HEK293 (cell line): ENCODE measurements around the gene PRAC2.

Experiments
- CTCF ChIA-PET: fragments of 350-600 bp; formaldehyde crosslinking; extraction: SDS; loops from one replicate; lab custom pipeline; 2021; ENCODE audit warnings: antibody characterized with exemption; lab: Yijun Ruan, JAX
- POLR2A ChIA-PET: fragments of 300-600 bp; formaldehyde crosslinking; extraction: SDS; loops from one replicate; lab custom pipeline; 2020; ENCODE audit warnings: antibody characterized with exemption, inconsistent platforms; lab: Yijun Ruan, JAX
- H3K27ac ChIP-seq: fragments of 200-500 bp; sonication (Bioruptor generic); 2 replicates; pipeline ENCODE4 v1.5.1; 2014; ENCODE audit warnings: low read depth, low read length, control low read depth, inconsistent platforms; ENCODE audit errors: extremely low read depth
- H3K36me3 ChIP-seq, 2 experiments: fragments of 200-500 bp in 1 of 2; sonication (Bioruptor generic) in 1 of 2; 1 replicate in 1 of 2; 2 replicates in 1 of 2; pipeline ENCODE4 v1.5.1; 2014 to 2017; ENCODE audit warnings: inconsistent platforms in 2 of 2, low read length in 2 of 2; ENCODE audit not compliant: control insufficient read depth in 2 of 2, insufficient read depth in 1 of 2
- H3K4me1 ChIP-seq: fragments of 200-500 bp; sonication (Bioruptor generic); 2 replicates; pipeline ENCODE4 v1.5.1; 2014; ENCODE audit warnings: mild to moderate bottlenecking, low read length, inconsistent platforms; ENCODE audit not compliant: control insufficient read depth, insufficient read depth
- H3K4me3 ChIP-seq: 2 replicates; pipeline ENCODE4 v1.5.1; 2011; ENCODE audit warnings: low read depth, mild to moderate bottlenecking, control low read depth, low read length, moderate library complexity
- H3K9me3 ChIP-seq: fragments of 200-500 bp; sonication (Bioruptor generic); 2 replicates; pipeline ENCODE4 v1.5.1; 2014; ENCODE audit warnings: low read depth, low read length, inconsistent platforms; ENCODE audit not compliant: control insufficient read depth, insufficient read depth
- BCL11A ChIP-seq: fragments of 450-650 bp; formaldehyde crosslinking; IDR thresholded peaks from 2 replicates; pipeline ENCODE4 v1.5.1; 2016; ENCODE audit warnings: low read depth, missing biosample characterization, missing genetic modification characterization
- FEZF1 ChIP-seq: fragments of 450-650 bp; formaldehyde crosslinking; IDR thresholded peaks from 2 replicates; pipeline ENCODE4 v1.5.1; 2016; ENCODE audit warnings: missing biosample characterization, missing genetic modification characterization
- KLF10 ChIP-seq: fragments of 450-650 bp; IDR thresholded peaks from 2 replicates; pipeline ENCODE4 v1.5.1; 2018; ENCODE audit warnings: missing biosample characterization, mild to moderate bottlenecking, missing genetic modification characterization
- SP2 ChIP-seq: fragments of 450-650 bp; formaldehyde crosslinking; IDR thresholded peaks from 2 replicates; pipeline ENCODE4 v1.5.1; 2016; ENCODE audit warnings: missing biosample characterization, missing genetic modification characterization
- TRIM28 ChIP-seq: IDR thresholded peaks from 2 replicates; pipeline ENCODE4 v1.6.1; 2011; ENCODE audit warnings: low read length, control low read depth, borderline replicate concordance
- ZBTB20 ChIP-seq: fragments of 450-650 bp; formaldehyde crosslinking; IDR thresholded peaks from 2 replicates; pipeline ENCODE4 v1.5.1; 2016; ENCODE audit warnings: missing biosample characterization, missing genetic modification characterization
- ZNF10 ChIP-seq: fragments of 450-650 bp; formaldehyde crosslinking; IDR thresholded peaks from 2 replicates; pipeline ENCODE4 v1.5.1; 2017; ENCODE audit warnings: missing biosample characterization, missing genetic modification characterization
- ZNF202 ChIP-seq: fragments of 450-650 bp; formaldehyde crosslinking; IDR thresholded peaks from 2 replicates; pipeline ENCODE4 v1.5.1; 2016; ENCODE audit warnings: missing biosample characterization, missing genetic modification characterization, borderline replicate concordance
- ZNF239 ChIP-seq: fragments of 450-650 bp; formaldehyde crosslinking; IDR thresholded peaks from 2 replicates; pipeline ENCODE4 v1.5.1; 2016; ENCODE audit warnings: missing biosample characterization, missing genetic modification characterization
- ZNF544 ChIP-seq: fragments of 450-650 bp; formaldehyde crosslinking; IDR thresholded peaks from 2 replicates; pipeline ENCODE4 v1.5.0; 2017; ENCODE audit warnings: missing biosample characterization, missing genetic modification characterization
- ZNF555 ChIP-seq: fragments of 450-650 bp; formaldehyde crosslinking; conservative IDR thresholded peaks from 2 replicates; pipeline ENCODE4 v1.5.1; 2017; ENCODE audit warnings: missing biosample characterization, mild to moderate bottlenecking, missing genetic modification characterization, inconsistent platforms
- ZNF558 ChIP-seq: fragments of 450-650 bp; formaldehyde crosslinking; IDR thresholded peaks from 2 replicates; pipeline ENCODE4 v1.5.1; 2016; ENCODE audit warnings: missing biosample characterization, missing genetic modification characterization
- ZNF585B ChIP-seq: fragments of 450-650 bp; formaldehyde crosslinking; IDR thresholded peaks from 2 replicates; pipeline ENCODE4 v1.5.1; 2016; ENCODE audit warnings: missing biosample characterization, missing genetic modification characterization
- ZNF639 ChIP-seq: fragments of 450-650 bp; formaldehyde crosslinking; IDR thresholded peaks from 2 replicates; pipeline ENCODE4 v1.5.1; 2016; ENCODE audit warnings: missing biosample characterization, missing genetic modification characterization
- ZNF707 ChIP-seq: fragments of 450-650 bp; formaldehyde crosslinking; IDR thresholded peaks from 2 replicates; pipeline ENCODE4 v1.5.1; 2016; ENCODE audit warnings: missing biosample characterization, missing genetic modification characterization
- ZNF768 ChIP-seq: fragments of 450-650 bp; formaldehyde crosslinking; IDR thresholded peaks from 2 replicates; pipeline ENCODE4 v1.5.1; 2018; ENCODE audit warnings: missing biosample characterization, mild to moderate bottlenecking, missing genetic modification characterization
- ZNF777 ChIP-seq: fragments of 450-650 bp; formaldehyde crosslinking; IDR thresholded peaks from 2 replicates; pipeline ENCODE4 v1.5.1; 2017; ENCODE audit warnings: missing biosample characterization, missing genetic modification characterization, borderline replicate concordance
- ZNF843 ChIP-seq: fragments of 450-650 bp; formaldehyde crosslinking; IDR thresholded peaks from 2 replicates; pipeline ENCODE4 v1.5.1; 2016; ENCODE audit warnings: missing biosample characterization, missing genetic modification characterization
- TF ChIP-seq, protein P1 (sequence below): fragments of 450-650 bp; formaldehyde crosslinking; IDR thresholded peaks from 2 replicates; pipeline ENCODE4 v1.5.1; 2016; ENCODE audit warnings: missing biosample characterization, missing genetic modification characterization, borderline replicate concordance
- TF ChIP-seq, protein P2 (sequence below): fragments of 450-650 bp; formaldehyde crosslinking; IDR thresholded peaks from 2 replicates; pipeline ENCODE4 v1.5.1; 2016; ENCODE audit warnings: missing biosample characterization, missing genetic modification characterization
- TF ChIP-seq, protein P3 (sequence below): fragments of 450-650 bp; formaldehyde crosslinking; IDR thresholded peaks from 2 replicates; pipeline ENCODE4 v1.5.1; 2016; ENCODE audit warnings: missing biosample characterization, missing genetic modification characterization

PRAC2 gene

GRCh38 chr17:48746916-48747444 lies 24.0 kb downstream of the PRAC2 start:
- no peak overlapping the region for H3K27ac ChIP-seq
- TF ChIP-seq ZNF639 = no peak
- no peak for TF ChIP-seq ZNF558 (tag by site-specific recombination)
- TF ChIP-seq ZNF777 (tag by site-specific recombination) = no peak
- no peak for TF ChIP-seq ZNF10
- TF ChIP-seq ZNF768 (tag by site-specific recombination) = no peak
- TF ChIP-seq, protein P1, sequence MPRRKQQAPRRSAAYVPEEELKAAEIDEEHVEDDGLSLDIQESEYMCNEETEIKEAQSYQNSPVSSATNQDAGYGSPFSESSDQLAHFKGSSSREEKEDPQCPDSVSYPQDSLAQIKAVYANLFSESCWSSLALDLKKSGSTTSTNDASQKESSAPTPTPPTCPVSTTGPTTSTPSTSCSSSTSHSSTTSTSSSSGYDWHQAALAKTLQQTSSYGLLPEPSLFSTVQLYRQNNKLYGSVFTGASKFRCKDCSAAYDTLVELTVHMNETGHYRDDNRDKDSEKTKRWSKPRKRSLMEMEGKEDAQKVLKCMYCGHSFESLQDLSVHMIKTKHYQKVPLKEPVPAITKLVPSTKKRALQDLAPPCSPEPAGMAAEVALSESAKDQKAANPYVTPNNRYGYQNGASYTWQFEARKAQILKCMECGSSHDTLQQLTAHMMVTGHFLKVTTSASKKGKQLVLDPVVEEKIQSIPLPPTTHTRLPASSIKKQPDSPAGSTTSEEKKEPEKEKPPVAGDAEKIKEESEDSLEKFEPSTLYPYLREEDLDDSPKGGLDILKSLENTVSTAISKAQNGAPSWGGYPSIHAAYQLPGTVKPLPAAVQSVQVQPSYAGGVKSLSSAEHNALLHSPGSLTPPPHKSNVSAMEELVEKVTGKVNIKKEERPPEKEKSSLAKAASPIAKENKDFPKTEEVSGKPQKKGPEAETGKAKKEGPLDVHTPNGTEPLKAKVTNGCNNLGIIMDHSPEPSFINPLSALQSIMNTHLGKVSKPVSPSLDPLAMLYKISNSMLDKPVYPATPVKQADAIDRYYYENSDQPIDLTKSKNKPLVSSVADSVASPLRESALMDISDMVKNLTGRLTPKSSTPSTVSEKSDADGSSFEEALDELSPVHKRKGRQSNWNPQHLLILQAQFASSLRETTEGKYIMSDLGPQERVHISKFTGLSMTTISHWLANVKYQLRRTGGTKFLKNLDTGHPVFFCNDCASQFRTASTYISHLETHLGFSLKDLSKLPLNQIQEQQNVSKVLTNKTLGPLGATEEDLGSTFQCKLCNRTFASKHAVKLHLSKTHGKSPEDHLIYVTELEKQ (tag by site-specific recombination) = no peak
- TF ChIP-seq, protein P2, sequence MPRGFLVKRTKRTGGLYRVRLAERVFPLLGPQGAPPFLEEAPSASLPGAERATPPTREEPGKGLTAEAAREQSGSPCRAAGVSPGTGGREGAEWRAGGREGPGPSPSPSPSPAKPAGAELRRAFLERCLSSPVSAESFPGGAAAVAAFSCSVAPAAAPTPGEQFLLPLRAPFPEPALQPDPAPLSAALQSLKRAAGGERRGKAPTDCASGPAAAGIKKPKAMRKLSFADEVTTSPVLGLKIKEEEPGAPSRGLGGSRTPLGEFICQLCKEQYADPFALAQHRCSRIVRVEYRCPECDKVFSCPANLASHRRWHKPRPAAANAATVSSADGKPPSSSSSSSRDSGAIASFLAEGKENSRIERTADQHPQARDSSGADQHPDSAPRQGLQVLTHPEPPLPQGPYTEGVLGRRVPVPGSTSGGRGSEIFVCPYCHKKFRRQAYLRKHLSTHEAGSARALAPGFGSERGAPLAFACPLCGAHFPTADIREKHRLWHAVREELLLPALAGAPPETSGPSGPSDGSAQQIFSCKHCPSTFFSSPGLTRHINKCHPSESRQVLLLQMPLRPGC (tag by site-specific recombination) = no peak
- ChIA-PET CTCF (interaction anchor here (3.4 kb wide), 1 partner anchor 44 kb away, joined by 10 read pairs; no protein-coding TSS in a partner anchor), POLR2A (no interaction called here)
- 0 out of 2 replicates have a peak, but pooled peaks cover 2% of the 10 kb centered on the region for H3K4me1 ChIP-seq
- no peaks in the 10 kb centered on the region for H3K36me3 ChIP-seq
- no peak overlapping the region for H3K4me3 ChIP-seq
- H3K9me3 ChIP-seq = no peaks in the 10 kb centered on the region

DNA sequence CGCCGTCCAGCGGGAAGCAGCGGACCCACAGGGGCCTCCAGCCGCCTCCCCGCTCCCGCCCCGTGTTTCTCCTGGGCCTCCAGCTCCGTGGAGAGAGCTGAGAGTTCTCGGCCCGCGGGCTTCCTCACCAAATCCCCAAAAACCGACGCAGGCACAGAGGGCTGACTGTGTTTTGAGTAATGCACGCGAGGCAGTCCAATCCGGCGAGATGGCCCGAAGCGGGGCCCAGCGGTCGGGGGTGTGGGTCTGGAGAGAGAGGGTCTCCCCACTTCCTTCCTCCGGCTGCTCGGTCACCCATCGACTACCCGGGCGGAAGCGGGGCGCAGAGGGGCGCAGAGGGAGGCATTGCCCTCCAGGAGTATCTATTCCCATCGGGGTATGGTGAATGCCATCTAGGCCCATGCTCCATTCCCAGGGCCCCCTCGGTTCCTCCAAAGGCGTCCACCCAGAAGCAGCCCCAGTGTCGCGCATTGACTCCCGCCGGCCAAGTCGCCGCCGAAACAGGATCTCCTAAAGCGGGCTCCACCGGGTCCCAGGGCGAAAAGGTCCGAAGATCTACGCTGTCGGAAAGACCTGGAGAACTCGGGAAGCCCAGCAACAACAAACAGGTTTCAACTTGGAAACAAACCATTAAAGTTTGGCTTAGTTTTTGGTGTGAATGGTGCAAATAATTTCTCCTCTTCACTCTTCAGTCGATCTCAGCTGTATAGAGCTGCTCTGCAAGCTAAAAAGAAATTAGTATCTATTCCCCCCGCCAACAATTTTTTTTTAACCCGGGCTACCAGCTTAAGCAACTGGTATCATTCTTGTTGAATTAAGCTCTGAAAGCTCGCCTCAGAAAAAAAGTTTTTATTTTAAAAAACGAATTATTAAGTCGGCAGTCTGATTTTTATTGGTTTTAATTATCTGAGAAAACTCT lies 24.7 kb downstream of the PRAC2 start:
- Histone ChIP-seq H3K9me3 (no peaks in the 10 kb centered on the region), H3K4me3 (no peak overlapping the region), H3K4me1 (0 out of 2 replicates have a peak, but pooled peaks cover 2% of the 10 kb centered on the region), H3K27ac (no peak overlapping the region), H3K36me3 (no peaks in the 10 kb centered on the region)
- CTCF ChIA-PET = interaction anchor here (0.6 to 3.4 kb wide), 2 partner anchors 31 to 43 kb away, joined by 3 to 10 read pairs; no protein-coding TSS in a partner anchor
- POLR2A ChIA-PET = no interaction called here
- TF ChIP-seq ZNF843 (no peak), ZNF10 (no peak), BCL11A (no peak), ZNF555 (no peak), SP2 (no peak), ZNF202 (no peak), ZNF707 (tag by site-specific recombination) (no peak), TRIM28 (no peak), ZNF239 (tag by site-specific recombination) (no peak), ZBTB20 (tag by site-specific recombination) (no peak), ZNF585B (tag by site-specific recombination) (no peak), FEZF1 (tag by site-specific recombination) (no peak), ZNF544 (tag by site-specific recombination) (no peak), KLF10 (tag by site-specific recombination) (no peak), ZNF639 (no peak)
- TF ChIP-seq, protein P3, sequence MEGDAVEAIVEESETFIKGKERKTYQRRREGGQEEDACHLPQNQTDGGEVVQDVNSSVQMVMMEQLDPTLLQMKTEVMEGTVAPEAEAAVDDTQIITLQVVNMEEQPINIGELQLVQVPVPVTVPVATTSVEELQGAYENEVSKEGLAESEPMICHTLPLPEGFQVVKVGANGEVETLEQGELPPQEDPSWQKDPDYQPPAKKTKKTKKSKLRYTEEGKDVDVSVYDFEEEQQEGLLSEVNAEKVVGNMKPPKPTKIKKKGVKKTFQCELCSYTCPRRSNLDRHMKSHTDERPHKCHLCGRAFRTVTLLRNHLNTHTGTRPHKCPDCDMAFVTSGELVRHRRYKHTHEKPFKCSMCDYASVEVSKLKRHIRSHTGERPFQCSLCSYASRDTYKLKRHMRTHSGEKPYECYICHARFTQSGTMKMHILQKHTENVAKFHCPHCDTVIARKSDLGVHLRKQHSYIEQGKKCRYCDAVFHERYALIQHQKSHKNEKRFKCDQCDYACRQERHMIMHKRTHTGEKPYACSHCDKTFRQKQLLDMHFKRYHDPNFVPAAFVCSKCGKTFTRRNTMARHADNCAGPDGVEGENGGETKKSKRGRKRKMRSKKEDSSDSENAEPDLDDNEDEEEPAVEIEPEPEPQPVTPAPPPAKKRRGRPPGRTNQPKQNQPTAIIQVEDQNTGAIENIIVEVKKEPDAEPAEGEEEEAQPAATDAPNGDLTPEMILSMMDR (tag by site-specific recombination) = no peak
